Measurements from ENCODE around the gene CPB2.

- no peak for TF ChIP-seq RAD21 (IDR thresholded peaks at IDR 0.05; ENCODE audit: low read depth)
- TF ChIP-seq REST (IDR thresholded peaks at IDR 0.05; ENCODE audit: low read depth), result no peak
- no peak for TF ChIP-seq TAF1 (IDR thresholded peaks at IDR 0.05; ENCODE audit: low read depth)
- no peak for TF ChIP-seq USF1 (IDR thresholded peaks at IDR 0.05)
Measured at GRCh38 chr13:46101002-46101401, 3.8 kb downstream of the CPB2 start.

Measured in Ishikawa (cell line).